ENCODE results near the gene GRM8.

- TF ChIP-seq CTCF (optimal IDR thresholded peaks at IDR 0.05 in 1 of 3, IDR thresholded peaks at IDR 0.05 in 1 of 3, conservative IDR thresholded peaks at IDR 0.05 in 1 of 3; ENCODE audit: extremely low read depth in 1 of 3, insufficient read depth in 2 of 3, low read length in 3 of 3) = no peak
- TF ChIP-seq EZH2 (IDR thresholded peaks at IDR 0.05; ENCODE audit: low read length) = no peak
Observed at GRCh38 chr7:126957443-126957842, 295.3 kb downstream of the GRM8 start.
